ENCODE results near the gene ADI1.

Gene ADI1

GRCh38 chr2:3486047-3487027 is 33.0 kb downstream of the ADI1 start:
- Histone ChIP-seq H3K9ac (ENCODE audit: low read depth, low read length) (no peak overlapping the region), H3K4me1 (ENCODE audit: insufficient read depth, low read length) (no peaks in the 10 kb centered on the region; the same call in 1 of the 2 replicates), H3K36me3 (ENCODE audit: insufficient read depth, low read length) (no peaks in the 10 kb centered on the region), H3K9me3 (ENCODE audit: control insufficient read depth, insufficient read depth, low read length) (no peaks in the 10 kb centered on the region)

- H3K9ac ChIP-seq (ENCODE audit: low read depth, low read length), result no peak overlapping the region
- no peaks in the 10 kb centered on the region; the same call in 1 of the 2 replicates for H3K4me1 ChIP-seq (ENCODE audit: insufficient read depth, low read length)
- H3K36me3 ChIP-seq (ENCODE audit: insufficient read depth, low read length), result no peaks in the 10 kb centered on the region
- no peaks in the 10 kb centered on the region for H3K9me3 ChIP-seq (ENCODE audit: control insufficient read depth, insufficient read depth, low read length)
These were observed 34.2 kb downstream of the ADI1 start for GRCh38 chr2:3485166-3485565.

GRCh38 chr2:3483986-3484960 is 35.1 kb downstream of the ADI1 start:
- Histone ChIP-seq H3K9ac (ENCODE audit: low read depth, low read length) (no peak overlapping the region), H3K36me3 (ENCODE audit: insufficient read depth, low read length) (0 out of 2 replicates have a peak, but pooled peaks cover 1% of the 10 kb centered on the region), H3K9me3 (ENCODE audit: control insufficient read depth, insufficient read depth, low read length) (no peaks in the 10 kb centered on the region), H3K4me1 (ENCODE audit: insufficient read depth, low read length) (no peaks in the 10 kb centered on the region; the same call in 1 of the 2 replicates)

- no peaks in the 10 kb centered on the region for H3K4me1 ChIP-seq (ENCODE audit: insufficient read depth, low read length)
- H3K36me3 ChIP-seq (ENCODE audit: insufficient read depth, low read length), result 0 out of 2 replicates have a peak, but pooled peaks cover 2% of the 10 kb centered on the region
- peak overlapping the region; percentile 18; the same call in 1 of the 2 replicates for H3K9ac ChIP-seq (ENCODE audit: low read depth, low read length)
- no peaks in the 10 kb centered on the region for H3K9me3 ChIP-seq (ENCODE audit: control insufficient read depth, insufficient read depth, low read length)
These were observed 35.9 kb downstream of the ADI1 start for GRCh38 chr2:3483227-3483985.

GRCh38 chr2:3482363-3482821 is 36.9 kb downstream of the ADI1 start:
- no peaks in the 10 kb centered on the region for H3K4me1 ChIP-seq (ENCODE audit: insufficient read depth, low read length)
- H3K9me3 ChIP-seq (ENCODE audit: control insufficient read depth, insufficient read depth, low read length), result no peaks in the 10 kb centered on the region
- H3K36me3 ChIP-seq (ENCODE audit: insufficient read depth, low read length), result 0 out of 2 replicates have a peak, but pooled peaks cover 2% of the 10 kb centered on the region
- no peak overlapping the region for H3K9ac ChIP-seq (ENCODE audit: low read depth, low read length)

GRCh38 chr2:3481736-3482362 is 37.5 kb downstream of the ADI1 start:
- 0 out of 2 replicates have a peak, but pooled peaks cover 2% of the 10 kb centered on the region for H3K36me3 ChIP-seq (ENCODE audit: insufficient read depth, low read length)
- H3K9ac ChIP-seq (ENCODE audit: low read depth, low read length), result no peak overlapping the region
- no peaks in the 10 kb centered on the region for H3K4me1 ChIP-seq (ENCODE audit: insufficient read depth, low read length)
- no peaks in the 10 kb centered on the region for H3K9me3 ChIP-seq (ENCODE audit: control insufficient read depth, insufficient read depth, low read length)

GRCh38 chr2:3481011-3481400 is 38.3 kb downstream of the ADI1 start:
- Histone ChIP-seq H3K9me3 (ENCODE audit: control insufficient read depth, insufficient read depth, low read length) (no peaks in the 10 kb centered on the region), H3K36me3 (ENCODE audit: insufficient read depth, low read length) (0 out of 2 replicates have a peak, but pooled peaks cover 2% of the 10 kb centered on the region), H3K4me1 (ENCODE audit: insufficient read depth, low read length) (peaks cover 6% of the 10 kb centered on the region; the same call in 1 of the 2 replicates), H3K9ac (ENCODE audit: low read depth, low read length) (no peak overlapping the region)

GRCh38 chr2:3480352-3481010 is 38.9 kb downstream of the ADI1 start:
- peaks cover 6% of the 10 kb centered on the region; the same call in 1 of the 2 replicates for H3K4me1 ChIP-seq (ENCODE audit: insufficient read depth, low read length)

GRCh38 chr2:3479430-3480320 is 39.7 kb downstream of the ADI1 start:
- Histone ChIP-seq H3K9ac (ENCODE audit: low read depth, low read length) (no peak overlapping the region), H3K9me3 (ENCODE audit: control insufficient read depth, insufficient read depth, low read length) (no peaks in the 10 kb centered on the region), H3K4me1 (ENCODE audit: insufficient read depth, low read length) (peaks cover 6% of the 10 kb centered on the region; the same call in 1 of the 2 replicates), H3K36me3 (ENCODE audit: insufficient read depth, low read length) (0 out of 2 replicates have a peak, but pooled peaks cover 2% of the 10 kb centered on the region)

More at GRCh38 chr2:3480352-3481010, 38.9 kb downstream of the ADI1 start:
- H3K9me3 ChIP-seq (ENCODE audit: control insufficient read depth, insufficient read depth, low read length), result no peaks in the 10 kb centered on the region
- H3K36me3 ChIP-seq (ENCODE audit: insufficient read depth, low read length), result 0 out of 2 replicates have a peak, but pooled peaks cover 2% of the 10 kb centered on the region
- H3K9ac ChIP-seq (ENCODE audit: low read depth, low read length), result no peak overlapping the region

GRCh38 chr2:3478846-3479385 is 40.4 kb downstream of the ADI1 start:
- no peaks in the 10 kb centered on the region for H3K9me3 ChIP-seq (ENCODE audit: control insufficient read depth, insufficient read depth, low read length)
- H3K9ac ChIP-seq (ENCODE audit: low read depth, low read length), result no peak overlapping the region
- peaks cover 5% of the 10 kb centered on the region; the same call in 1 of the 2 replicates for H3K36me3 ChIP-seq (ENCODE audit: insufficient read depth, low read length)
- peaks cover 6% of the 10 kb centered on the region; the same call in 1 of the 2 replicates for H3K4me1 ChIP-seq (ENCODE audit: insufficient read depth, low read length)

GRCh38 chr2:3476985-3477327 is 42.4 kb downstream of the ADI1 start:
- peaks cover 6% of the 10 kb centered on the region; the same call in 1 of the 2 replicates for H3K4me1 ChIP-seq (ENCODE audit: insufficient read depth, low read length)
- H3K9me3 ChIP-seq (ENCODE audit: control insufficient read depth, insufficient read depth, low read length), result no peaks in the 10 kb centered on the region
- no peak overlapping the region for H3K9ac ChIP-seq (ENCODE audit: low read depth, low read length)
- peaks cover 7% of the 10 kb centered on the region; the same call in 1 of the 2 replicates for H3K36me3 ChIP-seq (ENCODE audit: insufficient read depth, low read length)

Data from ES-I3 (cell line).